HCT116 (cell line): ENCODE measurements around the gene CDHR1. TPM values are rescaled to one million over a fixed set of nuclear protein-coding genes. Genes with fewer than 3 reads are reported as not detected.

Experiments
- ATAC-seq: fragments of 200-7000 bp; cut with Tn5 transposase; 2 replicates; pipeline ENCODE4 v1.9.1; 2020; ENCODE audit warnings: mild to moderate bottlenecking, moderate library complexity
- BruUV-seq: library from RNA; stranded (reverse); fragments of 400-500 nt; replicated peaks from 2 replicates; lab custom pipeline; 2021; lab: Mats Ljungman, UMichigan
- CTCF ChIA-PET: fragments of 300-600 bp; sonication (Branson Sonifier 250); formaldehyde crosslinking; loops from one replicate; lab custom pipeline; 2021; ENCODE audit warnings: antibody characterized with exemption; lab: Charles Lee
- POLR2A ChIA-PET: fragments of 300-600, 350-600 bp; sonication (Branson Sonifier 250); formaldehyde crosslinking; loops from one replicate; lab custom pipeline; 2021; ENCODE audit warnings: antibody characterized with exemption; lab: Charles Lee
- RAD21 ChIA-PET, 2 experiments: fragments of 300-600 bp; sonication (Branson Sonifier 250); formaldehyde crosslinking; loops; one replicate each; lab custom pipeline; 2023; ENCODE audit warnings: low total read pairs in 2 of 2; ENCODE audit not compliant: uncharacterized antibody in 2 of 2, unreplicated experiment in 2 of 2, low non-redundant PET in 1 of 2; lab: Charles Lee
- DNase-seq: peaks from one replicate; pipeline ENCODE4 v3.0.0-alpha.2; 2010; ENCODE audit warnings: low read depth, low spot score
- H2AFZ ChIP-seq: fragments of 200-600 bp; shearing (Covaris generic), sonication (generic); 2 replicates; pipeline ENCODE4 v1.6.1; 2017; ENCODE audit warnings: low read depth, mixed run types, mixed read lengths, antibody characterized with exemption, low read length; ENCODE audit not compliant: poor library complexity, severe bottlenecking
- H3K27ac ChIP-seq: 2 replicates; pipeline ENCODE4 v1.5.1; 2012; ENCODE audit warnings: low read depth, low read length
- H3K27me3 ChIP-seq: fragments of 200-600 bp; sonication (generic); 2 replicates; pipeline ENCODE4 v1.6.1; 2016; ENCODE audit warnings: mixed run types, low read length, mixed read lengths; ENCODE audit not compliant: insufficient read depth
- H3K36me3 ChIP-seq, 2 experiments: fragments of 200-500 bp in 1 of 2; fragments of 200-600 bp in 1 of 2; sonication (Bioruptor generic) in 1 of 2; sonication (generic) in 1 of 2; 2 replicates each; pipeline versions ENCODE4 v1.5.1 to v1.6.1; 2014 to 2016; ENCODE audit warnings: low read length in 2 of 2, inconsistent platforms in 1 of 2, mixed read lengths in 1 of 2, mixed run types in 1 of 2; ENCODE audit not compliant: insufficient read depth in 2 of 2, control insufficient read depth in 1 of 2
- H3K4me1 ChIP-seq, 2 experiments: fragments of 200-600 bp in 1 of 2; sonication (generic) in 1 of 2; 2 replicates each; pipeline versions ENCODE4 v1.5.1 to v1.6.1; 2012 to 2017; ENCODE audit warnings: low read length in 2 of 2, inconsistent platforms in 1 of 2, mild to moderate bottlenecking in 1 of 2, mixed read lengths in 1 of 2, mixed run types in 1 of 2, moderate library complexity in 1 of 2; ENCODE audit not compliant: insufficient read depth in 2 of 2, control insufficient read depth in 1 of 2
- H3K4me2 ChIP-seq: fragments of 200-600 bp; sonication (generic); 2 replicates; pipeline ENCODE4 v1.6.1; 2017; ENCODE audit warnings: mixed run types, low read length, mixed read lengths
- H3K4me3 ChIP-seq, 2 experiments: fragments of 200-600 bp in 1 of 2; sonication (generic) in 1 of 2; replicated peaks in 1 of 2; 2 replicates each; pipeline ENCODE4 v1.5.1; 2011 to 2016; ENCODE audit warnings: low read length in 2 of 2, control low read depth in 1 of 2, low read depth in 1 of 2, mild to moderate bottlenecking in 1 of 2, mixed read lengths in 1 of 2, mixed run types in 1 of 2
- H3K79me2 ChIP-seq: fragments of 200-600 bp; sonication (generic); 2 replicates; pipeline ENCODE4 v1.6.1; 2017; ENCODE audit warnings: mild to moderate bottlenecking, mixed run types, low read length, moderate library complexity, mixed read lengths; ENCODE audit not compliant: insufficient read depth
- H3K9ac ChIP-seq: fragments of 200-600 bp; sonication (generic); 2 replicates; pipeline ENCODE4 v1.6.1; 2016; ENCODE audit warnings: low read length, mixed read lengths
- H3K9me2 ChIP-seq: fragments of 200-600 bp; sonication (generic), shearing (Covaris generic); 2 replicates; pipeline ENCODE4 v1.6.1; 2017; ENCODE audit warnings: mixed run types, mild to moderate bottlenecking, moderate library complexity; ENCODE audit not compliant: insufficient read depth
- H3K9me3 ChIP-seq, 2 experiments: fragments of 200-500 bp in 1 of 2; fragments of 200-600 bp in 1 of 2; sonication (Bioruptor generic) in 1 of 2; sonication (generic) in 1 of 2; 2 replicates each; pipeline ENCODE4 v1.6.1; 2014 to 2017; ENCODE audit warnings: low read length in 2 of 2, mixed read lengths in 2 of 2, inconsistent platforms in 1 of 2, low read depth in 1 of 2, mild to moderate bottlenecking in 1 of 2, mixed run types in 1 of 2, moderate library complexity in 1 of 2; ENCODE audit not compliant: control insufficient read depth in 1 of 2, insufficient read depth in 1 of 2
- H4K20me1 ChIP-seq: fragments of 200-600 bp; sonication (generic), shearing (Covaris generic); 2 replicates; pipeline ENCODE4 v1.6.1; 2017; ENCODE audit warnings: mixed run types, mild to moderate bottlenecking, moderate library complexity; ENCODE audit not compliant: insufficient read depth
- CBX3 ChIP-seq: IDR thresholded peaks from 2 replicates; pipeline ENCODE4 v1.6.1; 2012; ENCODE audit warnings: low read depth
- CEBPB ChIP-seq: IDR thresholded peaks from 2 replicates; pipeline ENCODE4 v1.6.1; 2012; ENCODE audit warnings: low read depth
- EGR1 ChIP-seq: IDR thresholded peaks from 2 replicates; pipeline ENCODE4 v1.6.1; 2012; ENCODE audit warnings: low read depth
- ELF1 ChIP-seq: IDR thresholded peaks from 2 replicates; pipeline ENCODE4 v1.6.1; 2012; ENCODE audit warnings: low read depth, borderline replicate concordance
- FOSL1 ChIP-seq: IDR thresholded peaks from 2 replicates; pipeline ENCODE4 v1.6.1; 2012; ENCODE audit warnings: low read depth
- JUND ChIP-seq: IDR thresholded peaks from 2 replicates; pipeline ENCODE4 v1.6.1; 2012
- POLR2A ChIP-seq: IDR thresholded peaks from 2 replicates; pipeline ENCODE4 v1.7.0; 2011; ENCODE audit warnings: borderline replicate concordance; ENCODE audit not compliant: insufficient read depth, insufficient read length; ENCODE audit errors: extremely low read depth
- POLR2AphosphoS5 ChIP-seq: IDR thresholded peaks from 2 replicates; pipeline ENCODE4 v1.6.1; 2011; ENCODE audit warnings: mild to moderate bottlenecking, low read depth, low read length, moderate library complexity
- RAD21 ChIP-seq: IDR thresholded peaks from 2 replicates; pipeline ENCODE4 v1.6.1; 2012; ENCODE audit warnings: low read depth, mild to moderate bottlenecking
- ZFX ChIP-seq: fragments of 450-650 bp; IDR thresholded peaks from 2 replicates; pipeline ENCODE4 v1.6.1; 2017
- ZNF274 ChIP-seq: fragments of 200-500 bp; sonication (Bioruptor generic); IDR thresholded peaks from 2 replicates; pipeline ENCODE4 v1.6.1; 2014; ENCODE audit warnings: mild to moderate bottlenecking, low read depth, low read length, inconsistent platforms
- intact Hi-C: fragments of 100-400 bp; cut with micrococcal nuclease; formaldehyde crosslinking; loops from 2 replicates; pipeline ENCODE4 v1.10.0; 2022
- total RNA-seq: library from RNA; stranded (reverse); gene quantifications from one replicate; pipeline ENCODE4 v1.2.1, GENCODE V29; 2021; ENCODE audit not compliant: unreplicated experiment
- TF ChIP-seq, protein P1 (sequence below): IDR thresholded peaks from 2 replicates; pipeline ENCODE4 v1.6.1; 2012; ENCODE audit warnings: low read depth
- TF ChIP-seq, protein P2 (sequence below): IDR thresholded peaks from 2 replicates; pipeline ENCODE4 v1.6.1; 2011; ENCODE audit warnings: mild to moderate bottlenecking, low read length, moderate library complexity; ENCODE audit not compliant: insufficient replicate concordance; ENCODE audit errors: extremely low read depth
- TF ChIP-seq, protein P3 (sequence below): IDR thresholded peaks from 2 replicates; pipeline ENCODE4 v1.6.1; 2012
- TF ChIP-seq, protein P4 (sequence below): IDR thresholded peaks from 2 replicates; pipeline ENCODE4 v1.6.1; 2012
- TF ChIP-seq, protein P5 (sequence below), 3 experiments: fragments of 200-600 bp in 1 of 3; sonication (generic) in 1 of 3; IDR thresholded peaks in 2 of 3; conservative IDR thresholded peaks in 1 of 3; 2 replicates each; pipeline ENCODE4 v1.5.1; 2012 to 2017; ENCODE audit warnings: low read depth in 2 of 3, low read length in 2 of 3, antibody characterized with exemption in 1 of 3, borderline replicate concordance in 1 of 3, control low read depth in 1 of 3, mild to moderate bottlenecking in 1 of 3, mixed read lengths in 1 of 3, mixed run types in 1 of 3, moderate library complexity in 1 of 3; ENCODE audit not compliant: insufficient read depth in 1 of 3

The CDHR1 gene
- total RNA-seq, 1 experiment from 2014 or later, result not detected

DNA sequence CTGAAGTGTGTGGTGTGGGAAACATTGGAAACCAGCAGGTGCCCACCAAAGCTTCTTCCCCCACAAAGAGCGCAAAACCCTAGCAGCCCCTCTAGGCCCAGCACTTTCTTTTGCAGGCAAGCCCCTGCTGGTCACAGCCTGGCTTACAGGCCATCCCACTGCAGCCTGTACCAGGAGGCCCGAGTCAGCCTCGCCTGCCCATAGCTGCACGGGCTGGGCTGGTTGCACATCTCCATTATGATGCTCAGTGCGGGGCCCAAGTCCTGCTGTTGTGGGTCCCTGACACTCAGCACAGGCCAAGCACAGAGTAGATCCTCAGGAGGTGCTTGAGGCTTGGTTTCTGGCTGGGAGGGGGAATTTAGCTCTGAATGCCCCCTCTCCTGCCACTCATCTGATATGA, 8.0 kb downstream of the CDHR1 start (continued):
- TF ChIP-seq, protein P1, sequence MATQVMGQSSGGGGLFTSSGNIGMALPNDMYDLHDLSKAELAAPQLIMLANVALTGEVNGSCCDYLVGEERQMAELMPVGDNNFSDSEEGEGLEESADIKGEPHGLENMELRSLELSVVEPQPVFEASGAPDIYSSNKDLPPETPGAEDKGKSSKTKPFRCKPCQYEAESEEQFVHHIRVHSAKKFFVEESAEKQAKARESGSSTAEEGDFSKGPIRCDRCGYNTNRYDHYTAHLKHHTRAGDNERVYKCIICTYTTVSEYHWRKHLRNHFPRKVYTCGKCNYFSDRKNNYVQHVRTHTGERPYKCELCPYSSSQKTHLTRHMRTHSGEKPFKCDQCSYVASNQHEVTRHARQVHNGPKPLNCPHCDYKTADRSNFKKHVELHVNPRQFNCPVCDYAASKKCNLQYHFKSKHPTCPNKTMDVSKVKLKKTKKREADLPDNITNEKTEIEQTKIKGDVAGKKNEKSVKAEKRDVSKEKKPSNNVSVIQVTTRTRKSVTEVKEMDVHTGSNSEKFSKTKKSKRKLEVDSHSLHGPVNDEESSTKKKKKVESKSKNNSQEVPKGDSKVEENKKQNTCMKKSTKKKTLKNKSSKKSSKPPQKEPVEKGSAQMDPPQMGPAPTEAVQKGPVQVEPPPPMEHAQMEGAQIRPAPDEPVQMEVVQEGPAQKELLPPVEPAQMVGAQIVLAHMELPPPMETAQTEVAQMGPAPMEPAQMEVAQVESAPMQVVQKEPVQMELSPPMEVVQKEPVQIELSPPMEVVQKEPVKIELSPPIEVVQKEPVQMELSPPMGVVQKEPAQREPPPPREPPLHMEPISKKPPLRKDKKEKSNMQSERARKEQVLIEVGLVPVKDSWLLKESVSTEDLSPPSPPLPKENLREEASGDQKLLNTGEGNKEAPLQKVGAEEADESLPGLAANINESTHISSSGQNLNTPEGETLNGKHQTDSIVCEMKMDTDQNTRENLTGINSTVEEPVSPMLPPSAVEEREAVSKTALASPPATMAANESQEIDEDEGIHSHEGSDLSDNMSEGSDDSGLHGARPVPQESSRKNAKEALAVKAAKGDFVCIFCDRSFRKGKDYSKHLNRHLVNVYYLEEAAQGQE, result no peak
- no peak for TF ChIP-seq POLR2AphosphoS5
- no peak for TF ChIP-seq CBX3
- TF ChIP-seq ELF1, result no peak
- TF ChIP-seq, protein P2, sequence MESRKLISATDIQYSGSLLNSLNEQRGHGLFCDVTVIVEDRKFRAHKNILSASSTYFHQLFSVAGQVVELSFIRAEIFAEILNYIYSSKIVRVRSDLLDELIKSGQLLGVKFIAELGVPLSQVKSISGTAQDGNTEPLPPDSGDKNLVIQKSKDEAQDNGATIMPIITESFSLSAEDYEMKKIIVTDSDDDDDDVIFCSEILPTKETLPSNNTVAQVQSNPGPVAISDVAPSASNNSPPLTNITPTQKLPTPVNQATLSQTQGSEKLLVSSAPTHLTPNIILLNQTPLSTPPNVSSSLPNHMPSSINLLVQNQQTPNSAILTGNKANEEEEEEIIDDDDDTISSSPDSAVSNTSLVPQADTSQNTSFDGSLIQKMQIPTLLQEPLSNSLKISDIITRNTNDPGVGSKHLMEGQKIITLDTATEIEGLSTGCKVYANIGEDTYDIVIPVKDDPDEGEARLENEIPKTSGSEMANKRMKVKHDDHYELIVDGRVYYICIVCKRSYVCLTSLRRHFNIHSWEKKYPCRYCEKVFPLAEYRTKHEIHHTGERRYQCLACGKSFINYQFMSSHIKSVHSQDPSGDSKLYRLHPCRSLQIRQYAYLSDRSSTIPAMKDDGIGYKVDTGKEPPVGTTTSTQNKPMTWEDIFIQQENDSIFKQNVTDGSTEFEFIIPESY, result no peak
- no peak for TF ChIP-seq CEBPB
- no peak for TF ChIP-seq ZNF274
- no peak for TF ChIP-seq EGR1
- TF ChIP-seq, protein P3, sequence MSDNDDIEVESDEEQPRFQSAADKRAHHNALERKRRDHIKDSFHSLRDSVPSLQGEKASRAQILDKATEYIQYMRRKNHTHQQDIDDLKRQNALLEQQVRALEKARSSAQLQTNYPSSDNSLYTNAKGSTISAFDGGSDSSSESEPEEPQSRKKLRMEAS, result no peak

DNA sequence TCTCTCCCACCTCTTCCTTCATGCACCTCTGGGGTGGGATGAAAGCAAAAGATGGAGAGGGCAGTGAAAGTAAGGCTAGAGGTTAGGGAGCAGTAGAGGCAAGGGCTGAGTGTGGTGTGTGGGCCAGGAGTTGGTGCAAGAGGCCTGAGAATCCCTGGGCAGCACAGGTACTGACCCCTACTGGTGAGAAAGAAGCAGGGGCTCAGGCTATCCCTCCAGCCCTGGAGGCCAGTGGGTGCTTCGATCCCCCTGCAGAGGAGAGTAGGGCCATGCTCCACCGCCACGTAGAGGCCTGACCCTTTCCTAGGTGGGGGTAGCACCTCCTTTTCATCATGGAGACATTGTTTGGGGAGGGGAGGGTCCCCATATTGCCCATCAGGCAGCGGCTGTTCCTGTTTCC, 9.8 kb downstream of the CDHR1 start:
- ChIA-PET CTCF (interaction anchor here (1.4 kb wide), 1 partner anchor 57 kb away, joined by 4 read pairs; no protein-coding TSS in a partner anchor), RAD21 (no interaction called here), POLR2A (no interaction called here)
- DNase-seq (peak; percentile 6), ATAC-seq (peak; percentile 68)
- Histone ChIP-seq H3K79me2 (no peaks in the 10 kb centered on the region), H3K4me3 (no peak overlapping the region), H3K9me2 (no peaks in the 10 kb centered on the region), H2AFZ (no peak overlapping the region), H4K20me1 (no peaks in the 10 kb centered on the region), H3K4me1 (no peaks in the 10 kb centered on the region), H3K4me2 (no peak overlapping the region), H3K9me3 (no peaks in the 10 kb centered on the region), H3K27me3 (peaks cover 19% of the 10 kb centered on the region), H3K9ac (no peak overlapping the region), H3K36me3 (no peaks in the 10 kb centered on the region), H3K27ac (no peak overlapping the region)
- TF ChIP-seq POLR2A (no peak), RAD21 (peak; percentile 31; the same call in 1 of the 2 replicates), ZFX (no peak), CBX3 (no peak), JUND (no peak), FOSL1 (no peak)
- TF ChIP-seq, protein P2, result no peak
- TF ChIP-seq, protein P4, sequence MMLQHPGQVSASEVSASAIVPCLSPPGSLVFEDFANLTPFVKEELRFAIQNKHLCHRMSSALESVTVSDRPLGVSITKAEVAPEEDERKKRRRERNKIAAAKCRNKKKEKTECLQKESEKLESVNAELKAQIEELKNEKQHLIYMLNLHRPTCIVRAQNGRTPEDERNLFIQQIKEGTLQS, result no peak
- TF ChIP-seq, protein P5, sequence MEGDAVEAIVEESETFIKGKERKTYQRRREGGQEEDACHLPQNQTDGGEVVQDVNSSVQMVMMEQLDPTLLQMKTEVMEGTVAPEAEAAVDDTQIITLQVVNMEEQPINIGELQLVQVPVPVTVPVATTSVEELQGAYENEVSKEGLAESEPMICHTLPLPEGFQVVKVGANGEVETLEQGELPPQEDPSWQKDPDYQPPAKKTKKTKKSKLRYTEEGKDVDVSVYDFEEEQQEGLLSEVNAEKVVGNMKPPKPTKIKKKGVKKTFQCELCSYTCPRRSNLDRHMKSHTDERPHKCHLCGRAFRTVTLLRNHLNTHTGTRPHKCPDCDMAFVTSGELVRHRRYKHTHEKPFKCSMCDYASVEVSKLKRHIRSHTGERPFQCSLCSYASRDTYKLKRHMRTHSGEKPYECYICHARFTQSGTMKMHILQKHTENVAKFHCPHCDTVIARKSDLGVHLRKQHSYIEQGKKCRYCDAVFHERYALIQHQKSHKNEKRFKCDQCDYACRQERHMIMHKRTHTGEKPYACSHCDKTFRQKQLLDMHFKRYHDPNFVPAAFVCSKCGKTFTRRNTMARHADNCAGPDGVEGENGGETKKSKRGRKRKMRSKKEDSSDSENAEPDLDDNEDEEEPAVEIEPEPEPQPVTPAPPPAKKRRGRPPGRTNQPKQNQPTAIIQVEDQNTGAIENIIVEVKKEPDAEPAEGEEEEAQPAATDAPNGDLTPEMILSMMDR (IDR thresholded peaks at IDR 0.05 in 2 of 3, conservative IDR thresholded peaks at IDR 0.05 in 1 of 3; ENCODE audit: borderline replicate concordance in 1 of 3, insufficient read depth in 1 of 3, low read depth in 2 of 3, low read length in 2 of 3), result peak; percentile 13 to 77 (median 66); a peak in 5 of 6 replicates
- intact Hi-C loops, result no loop called here
- no TSS peak for BruUV-seq
